GM23248 (cell line): ENCODE data around the gene PLAAT2.

Experiments
- EZH2 ChIP-seq: fragments of 200-600 bp; sonication (generic); IDR thresholded peaks from 2 replicates; pipeline ENCODE4 v1.6.1; 2018; ENCODE audit warnings: antibody characterized with exemption, mild to moderate bottlenecking; ENCODE audit not compliant: insufficient read depth, poor library complexity, severe bottlenecking
- EZH2phosphoT487 ChIP-seq: fragments of 200-600 bp; sonication (generic); IDR thresholded peaks from 2 replicates; pipeline ENCODE4 v1.6.1; 2018; ENCODE audit warnings: antibody characterized with exemption, moderate library complexity, mild to moderate bottlenecking, low read depth; ENCODE audit not compliant: insufficient read depth

DNA sequence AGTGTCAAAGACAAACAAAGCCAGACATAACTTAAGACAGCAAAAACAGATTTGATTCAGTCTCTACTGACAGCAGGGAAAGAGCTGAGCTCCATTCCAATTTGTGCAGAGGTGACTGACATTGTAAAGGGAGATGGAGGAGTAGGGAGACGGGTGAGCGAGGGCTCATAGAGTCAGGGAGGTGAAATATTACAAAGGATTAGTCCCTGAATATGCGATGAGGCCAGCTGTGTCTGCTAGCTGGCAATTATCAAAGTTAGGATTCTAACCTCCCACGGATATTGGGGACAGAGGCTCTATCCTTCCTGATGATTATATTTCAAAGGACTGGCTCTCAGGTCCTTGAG lies 8.3 kb downstream of the PLAAT2 start:
- no peak for TF ChIP-seq EZH2
- TF ChIP-seq EZH2phosphoT487: no peak
